ENCODE data around the gene INTS2. TPM values are rescaled to one million over a fixed set of nuclear protein-coding genes. Genes with fewer than 3 reads are reported as not detected.
A peak's percentile ranks its signal among the peaks of the same experiment; 100 is the strongest.

Gene INTS2
- total and polyA plus RNA-seq, 4 donors = 2.4 to 18.5 (median 8.5) TPM

DNA sequence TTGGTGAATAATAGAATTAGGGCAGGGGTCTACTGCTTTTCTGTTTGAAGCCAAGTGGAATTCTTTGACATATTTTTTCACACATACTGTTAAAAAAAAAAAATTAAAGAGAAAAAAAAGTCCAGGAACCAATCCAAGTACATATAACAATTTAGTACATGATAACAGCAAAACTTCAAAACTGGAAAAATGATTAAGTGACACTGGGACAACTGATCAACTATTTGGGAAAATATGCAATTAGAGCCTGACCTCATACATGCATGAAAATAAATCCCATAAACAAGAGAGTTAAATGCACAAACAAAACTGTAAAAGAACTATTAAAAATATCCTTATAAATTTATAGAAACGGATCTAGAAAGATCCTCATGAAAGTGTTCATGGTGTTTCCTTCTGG is 92.2 kb downstream of the INTS2 start:
- Histone ChIP-seq H3K4me1 (ENCODE audit: control insufficient read depth in 5 of 5, insufficient read depth in 5 of 5, low read length in 5 of 5) (peaks cover 0 to 36% (median 6%) of the 10 kb centered on the region in 5 donors), H3K36me3 (ENCODE audit: control insufficient read depth in 4 of 4, insufficient read depth in 4 of 4, low read length in 4 of 4) (no peaks in the 10 kb centered on the region), H3K27ac (ENCODE audit: low read depth in 1 of 2, low read length in 1 of 2) (no peak overlapping the region), H3K4me3 (no peak overlapping the region), H3K27me3 (ENCODE audit: control insufficient read depth in 3 of 3, insufficient read depth in 3 of 3, low read length in 2 of 3) (no peaks in the 10 kb centered on the region), H3K9me3 (ENCODE audit: control insufficient read depth in 4 of 4, insufficient read depth in 3 of 4, low read length in 3 of 4) (no peaks in the 10 kb centered on the region), H3K9ac (ENCODE audit: insufficient read depth in 1 of 2, low read length in 2 of 2) (no peak overlapping the region)
- 82 to 86% methylated on average over 1 of the region's 1 CpG for WGBS, 2 donors
- ATAC-seq (ENCODE audit: insufficient read depth, low FRiP score) (no peak), DNase-seq (peak in 2 of 3 donors; percentile 63 to 75)
- TF ChIP-seq, protein P1, sequence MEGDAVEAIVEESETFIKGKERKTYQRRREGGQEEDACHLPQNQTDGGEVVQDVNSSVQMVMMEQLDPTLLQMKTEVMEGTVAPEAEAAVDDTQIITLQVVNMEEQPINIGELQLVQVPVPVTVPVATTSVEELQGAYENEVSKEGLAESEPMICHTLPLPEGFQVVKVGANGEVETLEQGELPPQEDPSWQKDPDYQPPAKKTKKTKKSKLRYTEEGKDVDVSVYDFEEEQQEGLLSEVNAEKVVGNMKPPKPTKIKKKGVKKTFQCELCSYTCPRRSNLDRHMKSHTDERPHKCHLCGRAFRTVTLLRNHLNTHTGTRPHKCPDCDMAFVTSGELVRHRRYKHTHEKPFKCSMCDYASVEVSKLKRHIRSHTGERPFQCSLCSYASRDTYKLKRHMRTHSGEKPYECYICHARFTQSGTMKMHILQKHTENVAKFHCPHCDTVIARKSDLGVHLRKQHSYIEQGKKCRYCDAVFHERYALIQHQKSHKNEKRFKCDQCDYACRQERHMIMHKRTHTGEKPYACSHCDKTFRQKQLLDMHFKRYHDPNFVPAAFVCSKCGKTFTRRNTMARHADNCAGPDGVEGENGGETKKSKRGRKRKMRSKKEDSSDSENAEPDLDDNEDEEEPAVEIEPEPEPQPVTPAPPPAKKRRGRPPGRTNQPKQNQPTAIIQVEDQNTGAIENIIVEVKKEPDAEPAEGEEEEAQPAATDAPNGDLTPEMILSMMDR (IDR thresholded peaks at IDR 0.05; ENCODE audit: control extremely low read depth, extremely low read depth) = no peak

- H3K27ac ChIP-seq (ENCODE audit: low read depth in 1 of 2, low read length in 1 of 2) = no peak overlapping the region
- DNase-seq = no peak
- peaks cover 0 to 36% (median 6%) of the 10 kb centered on the region in 5 donors for H3K4me1 ChIP-seq (ENCODE audit: control insufficient read depth in 5 of 5, insufficient read depth in 5 of 5, low read length in 5 of 5)
- H3K9me3 ChIP-seq (ENCODE audit: control insufficient read depth in 4 of 4, insufficient read depth in 3 of 4, low read length in 3 of 4) = no peaks in the 10 kb centered on the region
- no peaks in the 10 kb centered on the region for H3K27me3 ChIP-seq (ENCODE audit: control insufficient read depth in 3 of 3, insufficient read depth in 3 of 3, low read length in 2 of 3)
- TF ChIP-seq, protein P1 (IDR thresholded peaks at IDR 0.05; ENCODE audit: control extremely low read depth, extremely low read depth) = no peak
- no peak overlapping the region for H3K9ac ChIP-seq (ENCODE audit: insufficient read depth in 1 of 2, low read length in 2 of 2)
- ATAC-seq (ENCODE audit: insufficient read depth, low FRiP score) = no peak
- no peaks in the 10 kb centered on the region for H3K36me3 ChIP-seq (ENCODE audit: control insufficient read depth in 4 of 4, insufficient read depth in 4 of 4, low read length in 4 of 4)
- no peak overlapping the region for H3K4me3 ChIP-seq
- 99% methylated on average over 2 of the region's 2 CpGs for WGBS, 2 donors
Observed at GRCh38 chr17:61834610-61835009, 93.2 kb downstream of the INTS2 start.

DNA sequence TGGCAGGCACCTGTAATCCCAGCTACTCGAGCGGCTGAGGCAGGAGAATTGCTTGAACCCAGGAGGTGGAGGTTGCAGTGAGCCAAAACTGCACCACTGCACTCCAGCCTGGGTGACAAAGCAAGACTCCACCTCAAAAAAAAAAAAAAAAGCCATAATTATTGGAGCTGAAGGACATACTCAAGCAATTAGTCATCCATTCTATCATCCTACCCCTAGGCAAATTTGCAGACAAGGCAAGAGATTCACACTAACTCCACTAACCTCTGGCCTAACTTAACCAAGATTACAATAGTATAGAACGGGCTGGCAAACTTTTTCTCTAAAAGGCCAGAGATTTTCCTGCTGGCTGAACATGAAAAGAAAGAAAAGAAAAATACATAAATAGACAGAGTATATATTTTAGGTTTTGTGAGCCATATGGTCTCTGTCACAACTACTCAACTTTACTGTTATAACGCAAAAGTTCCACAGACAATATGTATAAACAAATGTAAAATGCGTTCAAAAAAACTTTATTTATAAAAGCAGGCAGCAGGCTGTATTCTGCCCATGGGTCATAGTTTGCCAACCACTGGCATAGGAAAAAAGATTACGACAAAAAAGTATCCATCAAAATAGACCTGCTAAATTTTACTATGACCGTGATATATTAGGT is 94.1 kb downstream of the INTS2 start:
- 90 to 94% methylated on average over 7 of the region's 7 CpGs for WGBS, 2 donors
- Histone ChIP-seq H3K27ac (ENCODE audit: low read depth in 1 of 2, low read length in 1 of 2) (no peak overlapping the region), H3K9me3 (ENCODE audit: control insufficient read depth in 4 of 4, insufficient read depth in 3 of 4, low read length in 3 of 4) (no peaks in the 10 kb centered on the region), H3K4me1 (ENCODE audit: control insufficient read depth in 5 of 5, insufficient read depth in 5 of 5, low read length in 5 of 5) (peaks cover 0 to 36% (median 6%) of the 10 kb centered on the region in 5 donors), H3K36me3 (ENCODE audit: control insufficient read depth in 4 of 4, insufficient read depth in 4 of 4, low read length in 4 of 4) (no peaks in the 10 kb centered on the region), H3K27me3 (ENCODE audit: control insufficient read depth in 3 of 3, insufficient read depth in 3 of 3, low read length in 2 of 3) (no peaks in the 10 kb centered on the region), H3K9ac (ENCODE audit: insufficient read depth in 1 of 2, low read length in 2 of 2) (no peak overlapping the region), H3K4me3 (no peak overlapping the region)
- DNase-seq = peak in 2 of 3 donors; percentile 77 to 82
- ATAC-seq (ENCODE audit: insufficient read depth, low FRiP score) = no peak
- TF ChIP-seq, protein P1 (IDR thresholded peaks at IDR 0.05; ENCODE audit: control extremely low read depth, extremely low read depth) = no peak

Measured in lung (tissue), 12 donors.